SU-DHL-6 (cell line): ENCODE data around the gene PTPRG.

Source experiments
- CTCF ChIP-seq: fragments of 200-600 bp; sonication (generic); IDR thresholded peaks from one replicate; pipeline ENCODE4 v1.5.1; 2017; ENCODE audit warnings: antibody characterized with exemption, mild to moderate bottlenecking, low read length, moderate library complexity; ENCODE audit not compliant: insufficient read depth, poor library complexity, severe bottlenecking
- EZH2phosphoT487 ChIP-seq: fragments of 200-600 bp; sonication (generic), shearing (Covaris generic); conservative IDR thresholded peaks from 2 replicates; pipeline ENCODE4 v1.6.1; 2018; ENCODE audit warnings: mild to moderate bottlenecking, antibody characterized with exemption, low read length, moderate library complexity, mixed read lengths

GRCh38 chr3:61674596-61674995, 113.2 kb downstream of the PTPRG start:
- TF ChIP-seq CTCF (no peak), EZH2phosphoT487 (no peak)
